Measurements from ENCODE around the gene ADAMTSL5.

Gene ADAMTSL5

DNA sequence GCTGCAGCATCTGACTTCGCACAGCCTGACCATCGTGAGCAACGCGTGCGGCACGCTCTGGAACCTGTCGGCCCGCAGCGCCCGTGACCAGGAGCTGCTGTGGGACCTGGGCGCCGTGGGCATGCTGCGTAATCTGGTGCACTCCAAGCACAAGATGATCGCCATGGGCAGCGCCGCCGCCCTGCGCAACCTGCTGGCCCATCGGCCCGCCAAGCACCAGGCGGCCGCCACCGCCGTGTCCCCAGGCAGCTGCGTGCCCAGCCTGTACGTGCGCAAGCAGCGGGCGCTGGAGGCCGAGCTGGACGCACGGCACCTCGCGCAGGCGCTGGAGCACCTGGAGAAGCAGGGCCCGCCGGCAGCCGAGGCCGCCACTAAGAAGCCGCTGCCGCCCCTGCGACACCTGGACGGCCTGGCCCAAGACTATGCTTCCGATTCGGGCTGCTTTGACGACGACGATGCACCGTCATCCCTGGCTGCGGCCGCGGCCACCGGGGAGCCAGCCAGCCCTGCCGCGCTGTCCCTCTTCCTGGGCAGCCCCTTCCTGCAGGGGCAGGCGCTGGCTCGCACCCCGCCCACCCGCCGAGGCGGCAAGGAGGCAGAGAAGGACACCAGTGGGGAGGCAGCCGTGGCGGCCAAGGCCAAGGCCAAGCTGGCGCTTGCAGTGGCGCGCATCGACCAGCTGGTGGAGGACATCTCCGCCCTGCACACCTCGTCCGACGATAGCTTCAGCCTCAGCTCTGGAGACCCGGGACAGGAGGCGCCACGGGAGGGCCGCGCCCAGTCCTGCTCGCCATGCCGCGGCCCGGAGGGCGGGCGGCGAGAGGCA, 47.4 kb downstream of the ADAMTSL5 start:
- DNase-seq: no peak

DNA sequence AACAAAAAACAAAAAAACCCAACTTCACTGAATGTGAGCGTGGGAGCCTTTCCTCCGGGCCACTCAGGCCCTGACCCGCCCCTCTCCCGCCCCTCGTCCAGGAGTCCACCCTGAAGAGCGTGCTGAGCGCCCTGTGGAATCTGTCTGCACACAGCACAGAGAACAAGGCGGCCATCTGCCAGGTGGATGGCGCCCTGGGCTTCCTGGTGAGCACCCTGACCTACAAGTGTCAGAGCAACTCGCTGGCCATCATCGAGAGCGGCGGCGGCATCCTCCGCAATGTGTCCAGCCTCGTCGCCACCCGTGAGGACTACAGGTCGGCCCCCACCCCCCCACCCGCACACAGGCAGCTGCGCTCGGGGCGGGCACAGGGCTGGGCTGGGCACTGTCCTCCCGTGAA, 51.0 kb downstream of the ADAMTSL5 start:
- DNase-seq: no peak

DNA sequence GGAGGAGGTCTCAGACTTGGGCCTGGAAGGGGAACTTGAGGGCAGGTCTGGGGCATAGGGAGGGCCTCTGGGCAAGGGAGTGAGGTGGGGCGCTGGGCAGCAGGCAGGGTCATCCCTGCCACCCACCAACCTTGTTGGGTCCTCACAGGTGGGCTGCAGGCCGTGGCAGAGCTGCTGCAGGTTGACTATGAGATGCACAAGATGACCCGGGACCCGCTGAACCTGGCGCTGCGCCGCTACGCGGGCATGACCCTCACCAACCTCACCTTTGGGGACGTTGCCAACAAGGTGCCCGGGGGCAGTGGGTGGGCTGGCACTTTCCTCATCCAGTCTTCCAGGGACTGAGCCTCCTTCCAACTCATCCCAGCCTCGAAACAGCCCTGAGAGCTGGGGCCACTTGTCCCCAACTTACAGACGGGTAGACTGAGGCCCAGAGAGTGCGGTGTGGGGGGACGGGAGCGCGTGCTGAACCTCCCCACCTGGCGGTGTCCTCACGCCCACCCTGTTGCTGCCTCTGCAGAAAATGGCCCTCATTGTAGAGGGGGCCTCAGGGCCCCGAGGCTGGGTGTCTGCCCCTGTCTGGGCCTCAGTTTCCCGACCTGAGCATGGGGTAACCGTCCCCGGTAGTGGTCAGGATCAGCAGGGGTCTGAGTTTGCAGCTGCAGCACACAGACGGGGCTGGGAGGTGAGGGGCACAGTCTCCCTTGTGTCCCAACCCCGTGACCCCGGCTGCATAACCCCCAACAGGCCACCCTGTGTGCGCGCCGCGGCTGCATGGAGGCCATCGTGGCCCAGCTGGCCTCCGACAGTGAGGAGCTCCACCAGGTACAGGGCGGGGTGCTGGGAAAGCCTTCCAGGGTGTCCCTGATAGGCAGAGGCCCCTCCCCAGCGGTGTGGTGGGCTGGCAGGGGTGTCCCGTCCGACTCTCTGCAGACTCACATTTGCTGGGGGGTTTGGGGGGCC, 52.5 kb downstream of the ADAMTSL5 start:
- no peak for DNase-seq

DNA sequence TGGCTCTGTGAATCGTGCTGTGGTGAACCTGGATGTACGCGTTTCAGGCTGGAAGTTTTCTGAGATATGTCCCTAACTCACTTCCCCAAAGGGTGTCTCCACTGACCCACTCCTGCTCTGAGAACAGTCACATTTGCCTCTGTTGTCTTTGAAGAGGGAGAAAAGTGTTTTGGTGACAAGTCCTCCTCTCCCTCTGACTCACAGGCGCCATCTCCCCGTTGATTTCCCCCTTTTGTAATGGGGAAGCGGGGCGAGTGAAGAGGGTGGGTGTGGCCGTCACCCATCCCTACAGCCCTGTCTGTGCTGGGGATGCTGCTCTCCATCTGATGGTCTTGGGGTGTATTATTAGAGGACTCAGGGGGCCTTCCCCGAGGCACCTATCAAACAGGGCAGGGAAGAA, 53.3 kb downstream of the ADAMTSL5 start:
- DNase-seq: no peak

DNA sequence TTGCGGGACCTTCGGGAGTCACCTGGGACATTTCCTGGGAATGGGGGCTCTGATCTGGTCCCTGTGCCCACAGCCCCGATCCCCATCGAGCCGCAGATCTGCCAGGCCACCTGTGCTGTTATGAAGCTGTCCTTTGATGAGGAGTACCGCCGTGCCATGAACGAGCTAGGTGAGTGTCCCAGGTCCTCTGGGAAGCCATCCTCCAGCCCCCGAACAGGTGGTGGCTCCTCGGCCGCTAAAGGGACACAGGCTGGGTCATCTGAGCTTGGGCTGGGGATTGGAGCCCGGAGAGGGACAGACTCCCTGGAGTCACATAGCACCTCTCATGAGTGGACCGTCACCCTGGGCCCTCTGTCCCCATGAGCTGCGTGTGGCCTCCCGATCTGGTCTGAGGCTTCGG, 54.9 kb downstream of the ADAMTSL5 start:
- no peak for DNase-seq

DNA sequence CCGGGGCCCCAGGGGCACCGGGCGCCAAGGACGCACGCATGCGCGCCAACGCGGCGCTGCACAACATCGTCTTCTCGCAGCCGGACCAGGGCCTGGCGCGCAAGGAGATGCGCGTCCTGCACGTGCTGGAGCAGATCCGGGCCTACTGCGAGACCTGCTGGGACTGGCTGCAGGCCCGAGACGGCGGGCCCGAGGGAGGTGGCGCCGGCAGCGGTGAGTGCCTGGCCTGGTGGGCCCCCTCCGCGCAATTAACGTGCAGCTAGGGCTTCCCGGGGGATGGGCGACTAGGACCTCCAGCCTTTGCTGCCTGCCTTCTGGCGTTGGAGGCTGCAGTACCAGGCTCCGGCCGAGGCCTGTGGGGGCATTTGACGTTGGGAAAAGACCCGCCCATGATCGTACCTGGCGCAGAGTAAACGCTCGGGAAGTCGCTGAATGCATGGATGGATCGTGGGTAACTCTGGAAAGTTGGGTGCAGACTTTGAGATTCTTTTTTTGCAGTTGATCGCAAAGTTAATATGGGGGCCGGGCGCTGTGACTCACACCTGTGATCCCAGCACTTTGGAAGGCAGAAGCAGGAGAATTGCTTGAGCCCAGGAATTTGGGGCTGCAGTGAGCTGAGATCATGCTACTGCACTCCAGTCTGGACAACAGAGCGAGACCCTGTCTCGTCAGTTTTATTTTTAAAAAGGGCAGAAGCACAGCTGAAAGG, 55.6 kb downstream of the ADAMTSL5 start:
- no peak for DNase-seq

- no peak for DNase-seq
Measured at GRCh38 chr19:1456121-1456900, 56.5 kb downstream of the ADAMTSL5 start.

GRCh38 chr19:1455336-1456120, 57.3 kb downstream of the ADAMTSL5 start:
- peak; percentile 30 for DNase-seq
